ENCODE measurements around the gene PDLIM3.

PDLIM3 gene

GRCh38 chr4:185481401-185481800, 53.9 kb downstream of the PDLIM3 start:
- no peak for TF ChIP-seq POLR2A (IDR thresholded peaks at IDR 0.05; ENCODE audit: low read depth, low read length)
- TF ChIP-seq TAF1 (IDR thresholded peaks at IDR 0.05; ENCODE audit: borderline replicate concordance, low read depth, low read length): no peak
- no peak for TF ChIP-seq POLR2AphosphoS5 (IDR thresholded peaks at IDR 0.05; ENCODE audit: low read depth, low read length)
- no peak for DNase-seq (ENCODE audit: insufficient read length)
- FAIRE-seq: peak; percentile 78

- DNase-seq (ENCODE audit: insufficient read length) (no peak), FAIRE-seq (peak; percentile 74)
- TF ChIP-seq POLR2AphosphoS5 (IDR thresholded peaks at IDR 0.05; ENCODE audit: low read depth, low read length): no peak
- TF ChIP-seq TAF1 (IDR thresholded peaks at IDR 0.05; ENCODE audit: borderline replicate concordance, low read depth, low read length): no peak
- TF ChIP-seq POLR2A (IDR thresholded peaks at IDR 0.05; ENCODE audit: low read depth, low read length): no peak
Observed at GRCh38 chr4:185480016-185480732, 55.1 kb downstream of the PDLIM3 start.

- DNase-seq (ENCODE audit: insufficient read length) (peak; percentile 39), FAIRE-seq (peak; percentile 90)
- no peak for TF ChIP-seq POLR2A (IDR thresholded peaks at IDR 0.05; ENCODE audit: low read depth, low read length)
- TF ChIP-seq POLR2AphosphoS5 (IDR thresholded peaks at IDR 0.05; ENCODE audit: low read depth, low read length): no peak
- TF ChIP-seq TAF1 (IDR thresholded peaks at IDR 0.05; ENCODE audit: borderline replicate concordance, low read depth, low read length): no peak
Observed at GRCh38 chr4:185479507-185479971, 55.8 kb downstream of the PDLIM3 start.

GRCh38 chr4:185473247-185473646, 62.1 kb downstream of the PDLIM3 start:
- TF ChIP-seq POLR2A (IDR thresholded peaks at IDR 0.05; ENCODE audit: low read depth, low read length) (no peak), POLR2AphosphoS5 (IDR thresholded peaks at IDR 0.05; ENCODE audit: low read depth, low read length) (no peak), TAF1 (IDR thresholded peaks at IDR 0.05; ENCODE audit: borderline replicate concordance, low read depth, low read length) (no peak)
- FAIRE-seq: no peak
- no peak for DNase-seq (ENCODE audit: insufficient read length)

- no peak for FAIRE-seq
- TF ChIP-seq POLR2AphosphoS5 (IDR thresholded peaks at IDR 0.05; ENCODE audit: low read depth, low read length) (no peak), TAF1 (IDR thresholded peaks at IDR 0.05; ENCODE audit: borderline replicate concordance, low read depth, low read length) (no peak), POLR2A (IDR thresholded peaks at IDR 0.05; ENCODE audit: low read depth, low read length) (no peak)
- DNase-seq (ENCODE audit: insufficient read length): peak; percentile 24
Observed at GRCh38 chr4:185472103-185472542, 63.2 kb downstream of the PDLIM3 start.

GRCh38 chr4:185471235-185472102, 63.8 kb downstream of the PDLIM3 start, which contains the start of gene CCDC110:
Gene CCDC110 (minus strand): TSS chr4:185471733. CDS start chr4:185471683, 50 bp downstream.
- peak; percentile 45; the same call in 1 of the 2 replicates for TF ChIP-seq POLR2A (IDR thresholded peaks at IDR 0.05; ENCODE audit: low read depth, low read length)
- no peak for TF ChIP-seq POLR2AphosphoS5 (IDR thresholded peaks at IDR 0.05; ENCODE audit: low read depth, low read length)
- FAIRE-seq (peak; percentile 90), DNase-seq (ENCODE audit: insufficient read length) (peak; percentile 79)

GRCh38 chr4:185470501-185471195, 64.7 kb downstream of the PDLIM3 start:
- DNase-seq (ENCODE audit: insufficient read length) (no peak), FAIRE-seq (peak; percentile 85)
- TF ChIP-seq POLR2AphosphoS5 (IDR thresholded peaks at IDR 0.05; ENCODE audit: low read depth, low read length) (no peak), POLR2A (IDR thresholded peaks at IDR 0.05; ENCODE audit: low read depth, low read length) (no peak), TAF1 (IDR thresholded peaks at IDR 0.05; ENCODE audit: borderline replicate concordance, low read depth, low read length) (no peak)

- TF ChIP-seq POLR2A (IDR thresholded peaks at IDR 0.05; ENCODE audit: low read depth, low read length): no peak
- TF ChIP-seq POLR2AphosphoS5 (IDR thresholded peaks at IDR 0.05; ENCODE audit: low read depth, low read length): no peak
- TF ChIP-seq TAF1 (IDR thresholded peaks at IDR 0.05; ENCODE audit: borderline replicate concordance, low read depth, low read length): no peak
- DNase-seq (ENCODE audit: insufficient read length) (no peak), FAIRE-seq (peak; percentile 62)
Observed at GRCh38 chr4:185469580-185470154, 65.6 kb downstream of the PDLIM3 start.

GRCh38 chr4:185468999-185469398, 66.3 kb downstream of the PDLIM3 start:
- no peak for TF ChIP-seq TAF1 (IDR thresholded peaks at IDR 0.05; ENCODE audit: borderline replicate concordance, low read depth, low read length)
- TF ChIP-seq POLR2A (IDR thresholded peaks at IDR 0.05; ENCODE audit: low read depth, low read length): no peak
- TF ChIP-seq POLR2AphosphoS5 (IDR thresholded peaks at IDR 0.05; ENCODE audit: low read depth, low read length): no peak
- FAIRE-seq (no peak), DNase-seq (ENCODE audit: insufficient read length) (no peak)

GRCh38 chr4:185467991-185468390, 67.3 kb downstream of the PDLIM3 start:
- FAIRE-seq: no peak
- DNase-seq (ENCODE audit: insufficient read length): no peak
- no peak for TF ChIP-seq POLR2AphosphoS5 (IDR thresholded peaks at IDR 0.05; ENCODE audit: low read depth, low read length)
- TF ChIP-seq TAF1 (IDR thresholded peaks at IDR 0.05; ENCODE audit: borderline replicate concordance, low read depth, low read length): no peak
- no peak for TF ChIP-seq POLR2A (IDR thresholded peaks at IDR 0.05; ENCODE audit: low read depth, low read length)

- no peak for TF ChIP-seq POLR2AphosphoS5 (IDR thresholded peaks at IDR 0.05; ENCODE audit: low read depth, low read length)
- no peak for TF ChIP-seq POLR2A (IDR thresholded peaks at IDR 0.05; ENCODE audit: low read depth, low read length)
- no peak for TF ChIP-seq TAF1 (IDR thresholded peaks at IDR 0.05; ENCODE audit: borderline replicate concordance, low read depth, low read length)
- DNase-seq (ENCODE audit: insufficient read length): no peak
- no peak for FAIRE-seq
Observed at GRCh38 chr4:185467101-185467500, 68.2 kb downstream of the PDLIM3 start.

Measured in GM12892 (cell line).